Measurements from ENCODE around the gene ARHGEF16. TPM values are rescaled to one million over a fixed set of nuclear protein-coding genes. Genes with fewer than 3 reads are reported as not detected.

ARHGEF16 gene
- total RNA-seq, 1 donor from 2014 or later, result 12.2 TPM

DNA sequence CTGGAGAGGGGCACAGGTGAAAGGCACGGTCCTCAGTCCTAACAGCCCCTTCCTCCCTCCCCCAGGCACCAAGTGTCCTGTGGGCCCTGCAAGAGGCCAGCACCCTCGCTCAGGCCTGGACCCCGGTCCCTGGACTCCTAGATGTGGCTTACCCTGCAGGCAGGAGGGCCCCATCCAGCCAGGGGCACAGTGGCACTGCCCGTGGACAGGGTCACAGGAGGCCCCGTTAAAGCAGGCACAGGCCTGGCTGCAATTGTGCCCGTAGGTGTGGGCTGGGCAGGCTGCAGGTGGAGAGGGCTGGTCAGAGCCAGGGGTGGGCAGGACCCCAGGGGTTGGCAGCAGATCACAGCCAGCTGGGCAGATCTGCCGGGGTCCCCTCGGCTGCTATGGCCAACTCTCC lies 44.5 kb downstream of the ARHGEF16 start:
- no peak overlapping the region for H3K27ac ChIP-seq
- no peak overlapping the region for H3K4me3 ChIP-seq
- H3K36me3 ChIP-seq, result peaks cover 14% of the 10 kb centered on the region
- no peaks in the 10 kb centered on the region for H3K4me1 ChIP-seq
- no peaks in the 10 kb centered on the region for H3K9me3 ChIP-seq
- DNase-seq, result no peak
- intact Hi-C loops (cut with DNase I), result no loop called here
- TF ChIP-seq, protein P1, sequence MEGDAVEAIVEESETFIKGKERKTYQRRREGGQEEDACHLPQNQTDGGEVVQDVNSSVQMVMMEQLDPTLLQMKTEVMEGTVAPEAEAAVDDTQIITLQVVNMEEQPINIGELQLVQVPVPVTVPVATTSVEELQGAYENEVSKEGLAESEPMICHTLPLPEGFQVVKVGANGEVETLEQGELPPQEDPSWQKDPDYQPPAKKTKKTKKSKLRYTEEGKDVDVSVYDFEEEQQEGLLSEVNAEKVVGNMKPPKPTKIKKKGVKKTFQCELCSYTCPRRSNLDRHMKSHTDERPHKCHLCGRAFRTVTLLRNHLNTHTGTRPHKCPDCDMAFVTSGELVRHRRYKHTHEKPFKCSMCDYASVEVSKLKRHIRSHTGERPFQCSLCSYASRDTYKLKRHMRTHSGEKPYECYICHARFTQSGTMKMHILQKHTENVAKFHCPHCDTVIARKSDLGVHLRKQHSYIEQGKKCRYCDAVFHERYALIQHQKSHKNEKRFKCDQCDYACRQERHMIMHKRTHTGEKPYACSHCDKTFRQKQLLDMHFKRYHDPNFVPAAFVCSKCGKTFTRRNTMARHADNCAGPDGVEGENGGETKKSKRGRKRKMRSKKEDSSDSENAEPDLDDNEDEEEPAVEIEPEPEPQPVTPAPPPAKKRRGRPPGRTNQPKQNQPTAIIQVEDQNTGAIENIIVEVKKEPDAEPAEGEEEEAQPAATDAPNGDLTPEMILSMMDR (IDR thresholded peaks at IDR 0.05), result no peak
- no peak for ATAC-seq
- no peaks in the 10 kb centered on the region for H3K27me3 ChIP-seq

DNA sequence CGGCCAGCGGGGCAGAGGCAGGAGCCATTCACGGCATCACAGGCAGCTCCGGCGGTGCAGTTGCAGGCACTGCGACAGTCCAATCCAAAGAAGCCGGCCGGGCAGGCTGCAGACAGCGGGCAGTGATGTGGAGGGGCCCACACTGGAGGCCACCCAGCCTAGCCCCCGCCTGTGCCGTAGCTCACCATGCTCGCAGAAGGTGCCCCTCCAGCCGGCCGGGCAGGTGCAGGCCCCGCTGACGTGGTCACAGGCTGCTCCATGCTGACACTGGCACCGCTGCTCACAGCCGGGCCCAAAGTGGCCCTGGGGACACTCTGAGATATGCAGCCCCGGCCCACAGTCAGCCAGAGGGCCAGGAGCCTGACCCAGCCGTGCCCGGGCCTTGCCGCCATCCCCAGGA lies 45.1 kb downstream of the ARHGEF16 start:
- Histone ChIP-seq H3K27me3 (no peaks in the 10 kb centered on the region), H3K9me3 (no peaks in the 10 kb centered on the region), H3K27ac (no peak overlapping the region), H3K4me3 (no peak overlapping the region), H3K4me1 (peaks cover 4% of the 10 kb centered on the region), H3K36me3 (peaks cover 14% of the 10 kb centered on the region)
- ATAC-seq, result no peak
- intact Hi-C loops (cut with DNase I), result no loop called here
- DNase-seq, result no peak
- TF ChIP-seq, protein P1 (IDR thresholded peaks at IDR 0.05), result no peak

DNA sequence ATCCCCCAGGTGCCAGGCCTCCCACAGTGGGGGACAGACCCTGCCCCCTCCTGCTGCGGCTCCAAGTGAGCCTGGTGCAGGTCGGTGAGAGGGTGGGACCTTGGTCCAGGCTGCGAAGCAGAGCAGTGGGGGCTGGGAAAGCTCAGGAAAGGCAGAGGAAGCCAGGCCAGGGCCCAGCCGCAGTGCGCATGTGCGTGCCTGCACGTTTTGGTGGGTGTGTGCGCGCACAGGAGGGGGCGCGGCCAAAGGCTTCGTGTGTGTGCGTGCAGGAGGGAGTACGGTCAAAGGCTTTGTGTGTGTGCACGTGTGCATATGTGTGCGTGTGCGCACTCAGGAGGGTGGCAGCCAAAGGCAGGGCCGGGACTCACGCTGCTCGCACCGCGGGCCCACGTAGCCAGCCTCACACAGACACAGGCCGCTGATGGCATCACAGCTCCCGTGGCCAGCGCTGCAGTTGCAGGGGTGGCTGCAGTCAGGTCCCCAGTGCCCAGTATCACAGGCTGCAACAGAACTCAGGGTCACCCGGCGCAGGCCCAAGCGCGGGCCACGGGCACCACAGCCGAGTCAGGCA lies 45.9 kb downstream of the ARHGEF16 start:
- Histone ChIP-seq H3K36me3 (peaks cover 14% of the 10 kb centered on the region), H3K27ac (no peak overlapping the region), H3K4me3 (no peak overlapping the region), H3K4me1 (peaks cover 10% of the 10 kb centered on the region), H3K9me3 (no peaks in the 10 kb centered on the region), H3K27me3 (no peaks in the 10 kb centered on the region)
- ATAC-seq (no peak), DNase-seq (no peak)
- intact Hi-C loops (cut with DNase I), result no loop called here
- TF ChIP-seq, protein P1 (IDR thresholded peaks at IDR 0.05), result no peak

DNA sequence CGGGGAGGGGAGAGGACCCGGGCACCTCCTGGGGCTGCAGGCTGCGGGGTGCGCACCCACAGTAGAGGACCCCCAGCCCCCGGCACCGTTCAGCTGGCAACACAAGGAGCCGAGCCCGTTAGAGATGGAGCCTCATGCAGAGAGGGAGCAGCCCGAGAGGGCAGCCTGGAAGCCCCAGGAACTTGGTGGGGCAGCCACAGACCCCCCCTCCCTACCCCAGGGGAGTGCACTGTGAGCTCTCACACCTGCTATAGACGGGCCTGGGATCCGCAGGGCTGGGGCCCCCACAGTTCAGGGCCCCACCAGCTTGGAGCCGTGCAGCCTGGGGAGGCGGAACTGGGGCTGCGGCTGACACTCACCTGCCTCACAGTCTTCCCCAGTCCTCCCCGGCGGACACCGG lies 47.0 kb downstream of the ARHGEF16 start:
- intact Hi-C loops (cut with DNase I), result no loop called here
- H3K27me3 ChIP-seq, result no peaks in the 10 kb centered on the region
- H3K4me1 ChIP-seq, result peaks cover 10% of the 10 kb centered on the region
- H3K36me3 ChIP-seq, result peaks cover 15% of the 10 kb centered on the region
- DNase-seq (no peak), ATAC-seq (no peak)
- H3K27ac ChIP-seq, result no peak overlapping the region
- TF ChIP-seq, protein P1 (IDR thresholded peaks at IDR 0.05), result no peak
- no peak overlapping the region for H3K4me3 ChIP-seq
- H3K9me3 ChIP-seq, result no peaks in the 10 kb centered on the region

DNA sequence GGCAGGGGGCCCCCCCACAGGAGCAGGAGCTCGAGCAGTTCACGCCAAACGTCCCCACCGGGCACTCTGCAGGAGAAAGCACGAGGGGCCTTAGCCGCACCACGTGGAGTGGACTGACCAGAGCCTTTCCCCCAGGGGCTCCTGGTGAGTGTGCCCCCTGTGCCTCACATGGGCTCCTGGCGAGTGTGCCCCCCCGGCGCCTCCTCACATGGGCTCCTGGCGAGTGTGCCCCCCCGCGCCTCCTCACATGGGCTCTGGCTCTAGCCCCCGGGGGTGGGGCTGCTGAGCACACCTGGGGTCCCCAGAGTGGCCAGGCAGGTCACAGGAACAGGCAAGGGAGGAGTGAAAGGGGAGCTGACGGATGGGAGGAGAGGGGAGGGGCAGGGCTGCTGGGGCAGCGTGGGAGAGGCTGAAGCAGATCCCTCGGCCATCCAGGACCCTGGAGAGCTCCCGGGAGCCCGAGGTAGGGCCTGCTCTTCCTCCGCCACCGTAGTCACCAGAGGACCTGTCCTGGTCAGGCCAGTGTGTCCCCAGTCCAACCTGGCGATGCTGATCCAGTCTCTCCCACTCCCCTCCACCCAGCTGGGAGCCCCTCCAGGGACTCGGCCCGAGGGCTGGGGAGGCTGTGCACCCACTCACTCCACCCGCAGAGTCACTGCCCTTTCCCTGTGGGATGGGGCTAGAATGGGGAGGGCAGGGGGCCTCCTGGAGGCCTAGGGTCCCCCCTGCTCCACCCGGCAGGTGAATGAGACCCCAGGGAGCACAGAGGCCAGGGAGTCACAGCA lies 47.6 kb downstream of the ARHGEF16 start:
- Histone ChIP-seq H3K4me3 (no peak overlapping the region), H3K36me3 (peaks cover 20% of the 10 kb centered on the region), H3K27ac (no peak overlapping the region), H3K9me3 (no peaks in the 10 kb centered on the region), H3K27me3 (no peaks in the 10 kb centered on the region), H3K4me1 (peaks cover 10% of the 10 kb centered on the region)
- TF ChIP-seq, protein P1 (IDR thresholded peaks at IDR 0.05), result no peak
- intact Hi-C loops (cut with DNase I), result no loop called here
- ATAC-seq (peak; percentile 75), DNase-seq (peak; percentile 83)

All from upper lobe of right lung (tissue), 1 donor.